Subcutaneous abdominal adipose tissue (tissue), 5 donors: ENCODE measurements around the gene PSMD2.

ENCODE experiments used
- H3K27ac ChIP-seq: one replicate; pipeline ENCODE4 v1.7.0; 2013; ENCODE audit warnings: low read depth, mild to moderate bottlenecking, inconsistent platforms, low read length, moderate library complexity
- H3K27me3 ChIP-seq, 5 donors: one replicate each; pipeline ENCODE4 v1.7.0; 2013; ENCODE audit warnings: low read length in 5 of 5, inconsistent platforms in 1 of 5; ENCODE audit not compliant: control insufficient read depth in 5 of 5, insufficient read depth in 4 of 5
- H3K36me3 ChIP-seq, 5 donors: one replicate each; pipeline ENCODE4 v1.7.0; 2013; ENCODE audit warnings: low read length in 5 of 5; ENCODE audit not compliant: control insufficient read depth in 5 of 5, insufficient read depth in 5 of 5
- H3K4me1 ChIP-seq, 5 donors: one replicate each; pipeline ENCODE4 v1.7.0; 2013; ENCODE audit warnings: low read length in 5 of 5, mild to moderate bottlenecking in 3 of 5, moderate library complexity in 1 of 5; ENCODE audit not compliant: control insufficient read depth in 5 of 5, insufficient read depth in 5 of 5
- H3K4me3 ChIP-seq, 5 donors: one replicate each; pipeline ENCODE4 v1.7.0; 2013; ENCODE audit warnings: low read length in 5 of 5, low read depth in 1 of 5
- H3K9ac ChIP-seq, 5 donors: one replicate each; pipeline ENCODE4 v1.7.0; 2013; ENCODE audit warnings: low read length in 5 of 5, mild to moderate bottlenecking in 4 of 5, moderate library complexity in 3 of 5
- H3K9me3 ChIP-seq, 5 donors: one replicate each; pipeline ENCODE4 v1.7.0; 2013; ENCODE audit warnings: low read length in 5 of 5; ENCODE audit not compliant: control insufficient read depth in 5 of 5
- donor health status: healthy.
- donor health status: healthy.
- donor health status: healthy.
- donor health status: healthy.
- donor health status: healthy.

The PSMD2 gene

GRCh38 chr3:184325715-184326369, 26.8 kb downstream of the PSMD2 start:
- Histone ChIP-seq H3K27me3 (no peaks in the 10 kb centered on the region), H3K27ac (no peak overlapping the region), H3K9me3 (no peaks in the 10 kb centered on the region), H3K9ac (no peak overlapping the region), H3K4me3 (no peak overlapping the region), H3K4me1 (peaks cover 14 to 31% (median 29%) of the 10 kb centered on the region in 5 donors), H3K36me3 (peaks cover 14 to 98% (median 96%) of the 10 kb centered on the region in 5 donors)

GRCh38 chr3:184327171-184327570, 28.1 kb downstream of the PSMD2 start:
- peaks cover 11 to 21% (median 18%) of the 10 kb centered on the region in 5 donors for H3K4me1 ChIP-seq
- no peak overlapping the region for H3K9ac ChIP-seq
- no peaks in the 10 kb centered on the region for H3K9me3 ChIP-seq
- no peaks in the 10 kb centered on the region for H3K27me3 ChIP-seq
- peaks cover 14 to 98% (median 96%) of the 10 kb centered on the region in 5 donors for H3K36me3 ChIP-seq
- H3K4me3 ChIP-seq = no peak overlapping the region
- no peak overlapping the region for H3K27ac ChIP-seq

GRCh38 chr3:184328516-184328915, 29.5 kb downstream of the PSMD2 start:
- Histone ChIP-seq H3K9ac (no peak overlapping the region), H3K36me3 (peaks cover 14 to 98% (median 96%) of the 10 kb centered on the region in 5 donors), H3K27me3 (no peaks in the 10 kb centered on the region), H3K4me1 (peaks cover 3 to 21% (median 5%) of the 10 kb centered on the region in 5 donors), H3K27ac (no peak overlapping the region), H3K9me3 (no peaks in the 10 kb centered on the region), H3K4me3 (no peak overlapping the region)

- peak overlapping the region in 2 of 5 donors; percentile 14 to 28 for H3K9ac ChIP-seq
- H3K9me3 ChIP-seq = no peaks in the 10 kb centered on the region
- H3K27ac ChIP-seq = peak overlapping the region; percentile 39
- H3K36me3 ChIP-seq = peaks cover 4 to 77% (median 73%) of the 10 kb centered on the region in 5 donors
- no peak overlapping the region for H3K4me3 ChIP-seq
- no peaks in the 10 kb centered on the region for H3K27me3 ChIP-seq
- peaks cover 8 to 37% (median 21%) of the 10 kb centered on the region in 5 donors for H3K4me1 ChIP-seq
Measured at GRCh38 chr3:184332370-184333090, 33.5 kb downstream of the PSMD2 start.

- Histone ChIP-seq H3K27ac (peak overlapping the region; percentile 39), H3K36me3 (peaks cover 4 to 71% (median 67%) of the 10 kb centered on the region in 5 donors), H3K4me3 (no peak overlapping the region), H3K9ac (no peak overlapping the region), H3K27me3 (no peaks in the 10 kb centered on the region), H3K9me3 (no peaks in the 10 kb centered on the region), H3K4me1 (peaks cover 8 to 44% (median 27%) of the 10 kb centered on the region in 5 donors)
Measured at GRCh38 chr3:184333190-184333589, 34.1 kb downstream of the PSMD2 start.

GRCh38 chr3:184333700-184334099, 34.7 kb downstream of the PSMD2 start:
- H3K36me3 ChIP-seq = peaks cover 4 to 66% (median 62%) of the 10 kb centered on the region in 5 donors

GRCh38 chr3:184334470-184335158, 35.6 kb downstream of the PSMD2 start:
- Histone ChIP-seq H3K27ac (peak overlapping the region; percentile 98), H3K36me3 (peaks cover 2 to 57% (median 53%) of the 10 kb centered on the region in 5 donors), H3K4me3 (no peak overlapping the region), H3K9ac (no peak overlapping the region), H3K9me3 (no peaks in the 10 kb centered on the region), H3K4me1 (peaks cover 8 to 55% (median 38%) of the 10 kb centered on the region in 5 donors), H3K27me3 (no peaks in the 10 kb centered on the region)

More at GRCh38 chr3:184333700-184334099, 34.7 kb downstream of the PSMD2 start:
- Histone ChIP-seq H3K27ac (peak overlapping the region; percentile 39), H3K27me3 (no peaks in the 10 kb centered on the region), H3K9ac (no peak overlapping the region), H3K4me1 (peaks cover 8 to 49% (median 32%) of the 10 kb centered on the region in 5 donors), H3K4me3 (no peak overlapping the region), H3K9me3 (no peaks in the 10 kb centered on the region)

- Histone ChIP-seq H3K36me3 (peaks cover 0 to 50% (median 48%) of the 10 kb centered on the region in 5 donors), H3K4me1 (peaks cover 8 to 55% (median 38%) of the 10 kb centered on the region in 5 donors)
Measured at GRCh38 chr3:184335291-184335660, 36.2 kb downstream of the PSMD2 start.

GRCh38 chr3:184335661-184336546, 36.9 kb downstream of the PSMD2 start:
- H3K9me3 ChIP-seq = no peaks in the 10 kb centered on the region
- peaks cover 0 to 45% (median 44%) of the 10 kb centered on the region in 5 donors for H3K36me3 ChIP-seq
- H3K27me3 ChIP-seq = no peaks in the 10 kb centered on the region
- H3K4me3 ChIP-seq = peak overlapping the region; percentile 74 to 80 (median 80)
- H3K4me1 ChIP-seq = peaks cover 8 to 55% (median 38%) of the 10 kb centered on the region in 5 donors
- peak overlapping the region; percentile 71 to 89 (median 86) for H3K9ac ChIP-seq
- H3K27ac ChIP-seq = peak overlapping the region; percentile 98

More at GRCh38 chr3:184335291-184335660, 36.2 kb downstream of the PSMD2 start:
- H3K9ac ChIP-seq = peak overlapping the region in 4 of 5 donors; percentile 63 to 87 (median 79)
- no peaks in the 10 kb centered on the region for H3K27me3 ChIP-seq
- peak overlapping the region; percentile 98 for H3K27ac ChIP-seq
- H3K4me3 ChIP-seq = peak overlapping the region; percentile 31 to 80 (median 74)
- no peaks in the 10 kb centered on the region for H3K9me3 ChIP-seq
